Measurements from ENCODE around the gene DMXL1. TPM values are rescaled to one million over a fixed set of nuclear protein-coding genes. Genes with fewer than 3 reads are reported as not detected.

DMXL1 gene
- total RNA-seq, 3 donors from 2014 or later (not counting 1 experiment from before 2014, with no cell fraction given), result 36.7 to 43.0 (median 39.9) TPM

- peaks cover 9% of the 10 kb centered on the region for H3K36me3 ChIP-seq (ENCODE audit: control insufficient read depth, insufficient read depth, low read length)
- Mint-ChIP-seq H3K9me3 (no peaks in the 10 kb centered on the region), H3K27ac (no peak overlapping the region), H3K36me3 (peaks cover 8% of the 10 kb centered on the region), H3K27me3 (ENCODE audit: low read depth in 2 of 2) (no peaks in the 10 kb centered on the region), H3K4me1 (peaks cover 0 to 5% of the 10 kb centered on the region in 2 donors), H3K4me3 (no peak overlapping the region)
- no peak overlapping the region for H3K4me3 ChIP-seq (ENCODE audit: low read length)
- H3K4me1 ChIP-seq (ENCODE audit: control insufficient read depth, insufficient read depth, low read length), result no peaks in the 10 kb centered on the region
- H3K27ac ChIP-seq (ENCODE audit: low read length), result no peak overlapping the region
- ATAC-seq (no peak), DNase-seq (no peak)
- 100% methylated on average over 1 of the region's 3 CpGs for WGBS (ENCODE audit: insufficient coverage)
- TF ChIP-seq CTCF (IDR thresholded peaks at IDR 0.05), result no peak
- H3K9me3 ChIP-seq (ENCODE audit: control insufficient read depth, insufficient read depth, low read length), result no peaks in the 10 kb centered on the region
- intact Hi-C loops (cut with micrococcal nuclease), result no loop called here
- no peaks in the 10 kb centered on the region for H3K27me3 ChIP-seq (ENCODE audit: control insufficient read depth, insufficient read depth, low read length)
These were observed 146.3 kb downstream of the DMXL1 start for GRCh38 chr5:119217183-119217582.

GRCh38 chr5:119218830-119219782 lies 148.2 kb downstream of the DMXL1 start:
- peaks cover 13% of the 10 kb centered on the region for H3K36me3 ChIP-seq (ENCODE audit: control insufficient read depth, insufficient read depth, low read length)
- ATAC-seq, result no peak
- Mint-ChIP-seq H3K9me3 (no peaks in the 10 kb centered on the region), H3K27ac (no peak overlapping the region), H3K36me3 (no peaks in the 10 kb centered on the region), H3K27me3 (ENCODE audit: low read depth in 2 of 2) (no peaks in the 10 kb centered on the region), H3K4me3 (no peak overlapping the region), H3K4me1 (no peaks in the 10 kb centered on the region)
- 97% methylated on average over 5 of the region's 6 CpGs for WGBS (ENCODE audit: insufficient coverage)
- no peak overlapping the region for H3K27ac ChIP-seq (ENCODE audit: low read length)
- no peak for TF ChIP-seq CTCF (IDR thresholded peaks at IDR 0.05)
- H3K4me1 ChIP-seq (ENCODE audit: control insufficient read depth, insufficient read depth, low read length), result no peaks in the 10 kb centered on the region
- DNase-seq, result no peak
- H3K4me3 ChIP-seq (ENCODE audit: low read length), result no peak overlapping the region
- H3K27me3 ChIP-seq (ENCODE audit: control insufficient read depth, insufficient read depth, low read length), result no peaks in the 10 kb centered on the region
- intact Hi-C loops (cut with micrococcal nuclease), result no loop called here
- H3K9me3 ChIP-seq (ENCODE audit: control insufficient read depth, insufficient read depth, low read length), result no peaks in the 10 kb centered on the region

GRCh38 chr5:119220576-119221197 lies 149.8 kb downstream of the DMXL1 start:
- H3K9me3 ChIP-seq (ENCODE audit: control insufficient read depth, insufficient read depth, low read length), result no peaks in the 10 kb centered on the region
- H3K36me3 ChIP-seq (ENCODE audit: control insufficient read depth, insufficient read depth, low read length), result peaks cover 19% of the 10 kb centered on the region
- no peaks in the 10 kb centered on the region for H3K4me1 ChIP-seq (ENCODE audit: control insufficient read depth, insufficient read depth, low read length)
- H3K4me3 ChIP-seq (ENCODE audit: low read length), result no peak overlapping the region
- no peaks in the 10 kb centered on the region for H3K27me3 ChIP-seq (ENCODE audit: control insufficient read depth, insufficient read depth, low read length)
- 80% methylated on average over 1 of the region's 1 CpG for WGBS (ENCODE audit: insufficient coverage)
- Mint-ChIP-seq H3K27ac (no peak overlapping the region), H3K4me3 (no peak overlapping the region), H3K36me3 (no peaks in the 10 kb centered on the region), H3K27me3 (ENCODE audit: low read depth in 2 of 2) (no peaks in the 10 kb centered on the region), H3K9me3 (no peaks in the 10 kb centered on the region), H3K4me1 (no peaks in the 10 kb centered on the region)
- ATAC-seq (no peak), DNase-seq (no peak)
- TF ChIP-seq CTCF (IDR thresholded peaks at IDR 0.05), result no peak
- intact Hi-C loops (cut with micrococcal nuclease), result no loop called here
- no peak overlapping the region for H3K27ac ChIP-seq (ENCODE audit: low read length)
